ENCODE data around the gene TRIM8.

TRIM8 gene

GRCh38 chr10:102633287-102633686, 11.0 kb upstream of the TRIM8 start:
- no peak for DNase-seq

- DNase-seq = no peak
These were observed 10.4 kb upstream of the TRIM8 start for GRCh38 chr10:102633848-102634247.

GRCh38 chr10:102634686-102635085, 9.6 kb upstream of the TRIM8 start:
- no peak for DNase-seq

GRCh38 chr10:102635377-102635776, 8.9 kb upstream of the TRIM8 start:
- no peak for DNase-seq

GRCh38 chr10:102639537-102639936, 4.7 kb upstream of the TRIM8 start:
- no peak for DNase-seq

GRCh38 chr10:102641402-102641801, 2.9 kb upstream of the TRIM8 start:
- no peak for DNase-seq

GRCh38 chr10:102641880-102642735, 2.2 kb upstream of the TRIM8 start:
- peak; percentile 89 for DNase-seq

GRCh38 chr10:102642736-102643335, 1.4 kb upstream of the TRIM8 start:
- peak; percentile 57 for DNase-seq

GRCh38 chr10:102643336-102644065, 778 bp upstream of the TRIM8 start:
- DNase-seq = peak; percentile 89

GRCh38 chr10:102644646-102645387, 538 bp downstream of the TRIM8 start:
- DNase-seq = no peak

GRCh38 chr10:102645388-102645740, 1.1 kb downstream of the TRIM8 start:
- peak; percentile 55 for DNase-seq

- DNase-seq = peak; percentile 85
These were observed 1.7 kb downstream of the TRIM8 start for GRCh38 chr10:102645741-102646609.

GRCh38 chr10:102646610-102647442, 2.5 kb downstream of the TRIM8 start:
- no peak for DNase-seq

GRCh38 chr10:102647443-102648268, 3.4 kb downstream of the TRIM8 start:
- no peak for DNase-seq

GRCh38 chr10:102648269-102648888, 4.1 kb downstream of the TRIM8 start:
- DNase-seq = no peak

GRCh38 chr10:102648889-102649796, 4.9 kb downstream of the TRIM8 start:
- DNase-seq = no peak

- DNase-seq = no peak
These were observed 5.7 kb downstream of the TRIM8 start for GRCh38 chr10:102649797-102650654.
